GM12878 (cell line): ENCODE results near the gene TULP4. TPM values are rescaled to one million over a fixed set of nuclear protein-coding genes. Genes with fewer than 3 reads are reported as not detected.

Experiments
- CREB1 ChIP-seq: IDR thresholded peaks from 2 replicates; pipeline ENCODE4 v1.6.1; 2012; ENCODE audit warnings: low read depth, mild to moderate bottlenecking, inconsistent platforms
- ESRRA ChIP-seq: IDR thresholded peaks from 2 replicates; pipeline ENCODE4 v1.6.1; 2012; ENCODE audit warnings: mild to moderate bottlenecking, low read length, improper control_type of control experiment
- FOXM1 ChIP-seq: IDR thresholded peaks from 2 replicates; pipeline ENCODE4 v1.6.1; 2012; ENCODE audit warnings: low read depth, mild to moderate bottlenecking, inconsistent platforms, low read length, moderate library complexity
- HDAC6 ChIP-seq: fragments of 200-600 bp; sonication (generic); IDR thresholded peaks from one replicate; pipeline ENCODE4 v1.8.0; 2017; ENCODE audit warnings: antibody characterized with exemption; ENCODE audit not compliant: unreplicated experiment
- HSF1 ChIP-seq: fragments of 150-350 bp; IDR thresholded peaks from 2 replicates; pipeline ENCODE4 v1.6.1; 2014; ENCODE audit warnings: mild to moderate bottlenecking, low read depth, low read length
- JUND ChIP-seq: IDR thresholded peaks from 2 replicates; pipeline ENCODE4 v1.6.1; 2012; ENCODE audit warnings: low read depth, mild to moderate bottlenecking, low read length, improper control_type of control experiment, moderate library complexity
- MEF2B ChIP-seq: fragments of 450-650 bp; IDR thresholded peaks from 2 replicates; pipeline ENCODE4 v1.6.1; 2018; ENCODE audit warnings: mild to moderate bottlenecking, moderate library complexity; ENCODE audit not compliant: partially characterized antibody, poor library complexity, severe bottlenecking
- MXI1 ChIP-seq: fragments of 150-350 bp; IDR thresholded peaks from 2 replicates; pipeline ENCODE4 v1.6.1; 2011; ENCODE audit warnings: low read depth, mild to moderate bottlenecking, inconsistent platforms, low read length, improper control_type of control experiment
- NFIC ChIP-seq: IDR thresholded peaks from 2 replicates; pipeline ENCODE4 v1.6.1; 2012; ENCODE audit warnings: low read depth, mild to moderate bottlenecking, inconsistent platforms, low read length, moderate library complexity
- RAD21 ChIP-seq: IDR thresholded peaks from 2 replicates; pipeline ENCODE4 v1.6.1; 2011; ENCODE audit warnings: mild to moderate bottlenecking, low read depth, low read length, moderate library complexity; ENCODE audit not compliant: insufficient read depth
- SKIL ChIP-seq: fragments of 450-650 bp; IDR thresholded peaks from 2 replicates; pipeline ENCODE4 v1.6.1; 2017; ENCODE audit warnings: mild to moderate bottlenecking, low read depth, inconsistent platforms; ENCODE audit not compliant: poor library complexity, severe bottlenecking
- SMAD1 ChIP-seq: fragments of 450-650 bp; IDR thresholded peaks from 2 replicates; pipeline ENCODE4 v1.6.1; 2018; ENCODE audit warnings: mild to moderate bottlenecking, low read depth; ENCODE audit not compliant: partially characterized antibody
- SMC3 ChIP-seq: IDR thresholded peaks from 2 replicates; pipeline ENCODE4 v1.6.1; 2011; ENCODE audit warnings: low read length, improper control_type of control experiment, borderline replicate concordance
- STAT1 ChIP-seq: fragments of 450-650 bp; conservative IDR thresholded peaks from 2 replicates; pipeline ENCODE4 v1.6.1; 2014; ENCODE audit warnings: antibody characterized with exemption, mild to moderate bottlenecking
- TCF12 ChIP-seq: IDR thresholded peaks from 2 replicates; pipeline ENCODE4 v1.6.1; 2011; ENCODE audit warnings: low read depth, mild to moderate bottlenecking, low read length
- TCF7 ChIP-seq: IDR thresholded peaks from 2 replicates; pipeline ENCODE4 v1.6.1; 2014; ENCODE audit warnings: antibody characterized with exemption, borderline replicate concordance
- USF2 ChIP-seq: IDR thresholded peaks from 2 replicates; pipeline ENCODE4 v1.6.1; 2011; ENCODE audit warnings: low read depth, low read length, improper control_type of control experiment, borderline replicate concordance
- ZBTB33 ChIP-seq: fragments of 450-650 bp; IDR thresholded peaks from 2 replicates; pipeline ENCODE4 v1.6.1; 2017; ENCODE audit warnings: mild to moderate bottlenecking
- ZNF622 ChIP-seq: fragments of 450-650 bp; IDR thresholded peaks from 2 replicates; pipeline ENCODE4 v1.6.1; 2017; ENCODE audit warnings: mild to moderate bottlenecking, inconsistent platforms
- ZNF687 ChIP-seq: fragments of 450-650 bp; IDR thresholded peaks from 2 replicates; pipeline ENCODE4 v1.6.1; 2017; ENCODE audit warnings: mild to moderate bottlenecking, moderate library complexity
- ZZZ3 ChIP-seq: IDR thresholded peaks from 2 replicates; pipeline ENCODE4 v1.6.1; 2011; ENCODE audit warnings: low read depth; ENCODE audit not compliant: control insufficient read depth, insufficient read length
- polyA plus RNA-seq, 11 experiments: library from polyadenylated mRNA; depleted of rRNA in 4 of 11; unstranded in 6 of 11; stranded (reverse) in 5 of 11; fragments of >200 nt; fragmentation: Nextera tagmentation in 4 of 11; fragmentation: Illumina TruSeq in 1 of 11; extraction: Ambion mirVana in 4 of 11; extraction: Trizol in 1 of 11; gene quantifications; 1 replicate in 1 of 11; 2 replicates in 10 of 11; pipeline versions ENCODE4 v1.2.1 to v1.2.3, GENCODE V29; 2011 to 2016; ENCODE audit warnings: inconsistent platforms in 2 of 11, missing spikeins in 2 of 11, low read depth in 1 of 11
- total RNA-seq, 4 experiments: library from RNA; depleted of rRNA in 3 of 4; stranded (reverse); fragments of >200 nt in 3 of 4; fragmentation: Illumina TruSeq in 1 of 4; extraction: Trizol in 1 of 4; gene quantifications; 2 replicates each; pipeline versions ENCODE4 v1.2.1 to v1.2.3, GENCODE V29; 2013 to 2021

TULP4 gene
- total and polyA plus RNA-seq, 10 of the 15 experiments (the other 5 are each of a cell fraction or from before 2014, with no cell fraction given), result 0.73 to 31.8 (median 14.0) TPM

GRCh38 chr6:158476389-158476788, 164.1 kb downstream of the TULP4 start (continued):
- no peak for TF ChIP-seq SKIL
- no peak for TF ChIP-seq SMAD1
- no peak for TF ChIP-seq CREB1
- no peak for TF ChIP-seq HSF1
- no peak for TF ChIP-seq RAD21
- no peak for TF ChIP-seq USF2
- TF ChIP-seq MXI1, result no peak
- TF ChIP-seq MEF2B, result no peak
- TF ChIP-seq JUND, result no peak
- no peak for TF ChIP-seq STAT1
- TF ChIP-seq TCF7, result no peak
- no peak for TF ChIP-seq NFIC
- TF ChIP-seq ZZZ3, result no peak
- TF ChIP-seq FOXM1, result no peak
- no peak for TF ChIP-seq ZNF687
- no peak for TF ChIP-seq ESRRA
- TF ChIP-seq SMC3, result peak; percentile 16; the same call in 1 of the 2 replicates
- no peak for TF ChIP-seq HDAC6
- no peak for TF ChIP-seq TCF12
- TF ChIP-seq ZBTB33, result no peak
- no peak for TF ChIP-seq ZNF622
